ENCODE results near the gene BDKRB2.

Gene BDKRB2

GRCh38 chr14:96204151-96205058 lies at the start of gene BDKRB2:
TSS of gene BDKRB2 (plus strand) at chr14:96204839. CDS start at chr14:96237108, 32,269 bp downstream.
- peak; percentile 56 to 60 for DNase-seq

DNA sequence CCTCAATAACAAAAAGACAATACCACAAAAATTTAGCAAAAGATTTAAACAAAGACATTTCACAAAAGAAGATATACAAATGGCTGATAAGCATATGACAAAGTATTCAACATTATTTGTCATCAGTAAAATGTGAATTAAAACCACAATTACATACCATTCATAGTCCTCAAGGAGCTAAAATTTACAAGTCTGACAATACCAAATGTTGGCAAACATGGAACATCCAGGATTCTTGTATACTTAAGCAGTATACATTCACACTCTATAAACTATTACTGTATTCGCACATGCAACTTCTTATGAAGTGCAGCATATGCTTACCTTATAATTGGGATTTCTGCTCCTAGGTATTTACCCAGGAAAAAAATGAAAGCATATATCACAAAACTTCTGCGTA lies 49.7 kb upstream of the BDKRB2 start:
- no peak for DNase-seq

DNA sequence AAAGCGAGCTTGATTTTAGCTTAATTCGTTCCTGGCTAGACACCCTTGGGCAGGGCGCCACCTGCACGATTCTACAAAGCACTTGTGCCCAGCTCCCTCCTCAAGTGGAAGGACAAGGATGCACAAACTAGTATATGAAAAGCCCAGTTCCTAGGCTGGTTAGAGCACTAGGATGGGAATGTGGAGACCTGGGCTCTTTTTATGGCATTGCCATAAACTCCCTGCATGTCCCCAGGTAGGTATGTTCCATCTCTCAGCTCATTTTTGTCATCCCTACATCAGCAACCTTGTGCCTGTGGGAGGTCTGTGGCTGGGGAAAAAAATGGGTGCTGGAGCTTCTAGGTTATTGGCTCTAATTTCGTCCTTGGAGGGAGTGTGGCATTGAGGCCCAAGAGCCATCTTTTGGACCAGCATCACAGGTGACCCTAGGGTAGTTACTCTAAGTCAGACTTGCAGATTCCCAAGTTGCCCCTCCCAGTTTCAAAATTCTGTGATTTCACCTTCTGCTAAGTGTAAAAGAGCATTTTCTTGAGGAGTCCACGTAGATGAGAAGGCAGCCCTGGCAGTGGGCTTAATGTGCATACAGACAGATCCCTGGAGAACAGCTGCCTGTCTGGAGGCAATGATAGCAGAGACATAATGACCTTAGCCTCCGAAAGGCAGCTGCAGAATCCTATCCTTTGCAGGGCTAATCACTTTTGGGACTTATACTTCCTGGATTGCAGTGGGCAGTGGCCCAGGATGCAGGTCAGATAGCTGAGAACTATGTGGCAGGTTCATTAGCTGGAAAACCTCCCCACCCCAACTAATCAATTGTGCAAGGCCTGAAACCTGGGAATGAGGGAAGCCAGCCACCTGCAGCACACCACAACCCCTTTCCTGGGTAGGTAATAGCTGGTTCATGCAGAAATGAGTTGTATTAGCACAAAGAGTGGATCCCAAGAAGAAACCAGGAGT lies 47.6 kb upstream of the BDKRB2 start:
- DNase-seq, result no peak

- no peak for DNase-seq
Observed at GRCh38 chr14:96158735-96159134, 45.9 kb upstream of the BDKRB2 start.

GRCh38 chr14:96160076-96160912 lies 44.3 kb upstream of the BDKRB2 start:
- DNase-seq, result no peak

DNA sequence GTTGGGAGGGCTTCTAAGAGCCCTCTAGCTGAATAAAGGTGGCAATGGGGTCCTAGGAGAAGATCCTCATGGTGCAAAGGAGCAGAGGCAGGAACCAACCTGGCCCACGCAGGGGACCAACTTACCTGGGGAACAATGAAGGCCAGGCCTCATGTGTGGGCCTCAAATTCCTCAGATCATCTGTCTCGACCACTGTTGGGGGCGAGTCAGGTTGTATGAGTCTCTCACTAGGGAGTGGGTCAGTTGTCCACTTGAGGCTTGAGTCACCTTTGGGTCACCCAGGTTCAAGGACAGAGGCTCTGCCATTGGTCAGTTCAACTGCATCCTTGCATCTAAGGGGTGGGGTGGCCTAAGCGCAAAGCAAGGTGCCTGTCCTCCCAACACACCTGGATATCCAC lies 43.7 kb upstream of the BDKRB2 start:
- no peak for DNase-seq

- DNase-seq, result no peak
Observed at GRCh38 chr14:96161636-96162035, 43.0 kb upstream of the BDKRB2 start.

DNA sequence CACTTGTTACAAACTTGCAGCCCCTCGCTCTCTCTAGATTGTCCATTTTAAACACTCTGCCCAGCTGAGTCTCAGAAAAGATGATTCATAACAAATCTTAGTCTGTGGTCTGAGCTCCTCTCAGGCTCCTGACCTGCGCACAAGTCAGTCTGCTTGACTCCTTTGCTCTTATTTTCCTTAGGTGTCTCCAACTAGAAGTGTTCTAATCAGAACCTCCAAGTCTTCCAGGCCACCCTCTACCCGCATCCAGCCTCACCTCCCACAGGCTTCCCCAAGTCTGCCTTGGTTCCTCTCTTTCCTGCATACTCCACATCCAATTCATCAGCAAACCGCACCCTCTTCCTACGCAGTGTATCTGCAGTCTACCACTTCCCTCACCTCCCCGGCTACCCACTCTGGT lies 42.4 kb upstream of the BDKRB2 start:
- no peak for DNase-seq

GRCh38 chr14:96162741-96163140 lies 41.9 kb upstream of the BDKRB2 start:
- DNase-seq, result no peak

DNA sequence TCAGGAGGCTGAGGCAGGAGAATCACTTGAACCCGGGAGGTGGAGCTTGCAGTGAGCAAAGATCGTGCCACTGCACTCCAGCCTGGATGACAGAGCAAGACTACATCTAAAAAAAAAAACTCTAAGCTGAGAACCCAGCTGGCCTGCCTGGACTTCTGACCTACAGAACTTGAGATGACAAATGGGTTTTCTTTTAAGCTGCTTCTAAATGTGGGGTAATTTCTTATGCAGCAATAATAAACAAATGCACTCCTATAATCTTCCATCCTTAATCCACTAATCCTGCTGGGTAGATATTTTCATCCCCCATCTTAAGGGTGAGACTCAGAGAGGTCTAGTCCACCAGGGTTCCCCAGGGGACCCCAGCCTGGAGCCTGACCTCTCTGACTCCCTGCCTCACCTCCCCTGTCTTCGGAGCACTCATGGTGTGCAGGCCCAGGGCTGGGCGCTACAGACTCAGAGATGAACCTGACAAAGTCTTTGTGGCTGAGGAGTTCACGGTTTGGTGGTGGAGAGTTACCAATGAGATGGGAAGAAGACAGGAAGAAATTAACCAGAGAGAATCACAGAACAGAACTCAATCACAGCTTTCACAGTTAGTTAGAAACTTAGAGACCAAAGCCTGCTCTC lies 39.7 kb upstream of the BDKRB2 start:
- no peak for DNase-seq

DNA sequence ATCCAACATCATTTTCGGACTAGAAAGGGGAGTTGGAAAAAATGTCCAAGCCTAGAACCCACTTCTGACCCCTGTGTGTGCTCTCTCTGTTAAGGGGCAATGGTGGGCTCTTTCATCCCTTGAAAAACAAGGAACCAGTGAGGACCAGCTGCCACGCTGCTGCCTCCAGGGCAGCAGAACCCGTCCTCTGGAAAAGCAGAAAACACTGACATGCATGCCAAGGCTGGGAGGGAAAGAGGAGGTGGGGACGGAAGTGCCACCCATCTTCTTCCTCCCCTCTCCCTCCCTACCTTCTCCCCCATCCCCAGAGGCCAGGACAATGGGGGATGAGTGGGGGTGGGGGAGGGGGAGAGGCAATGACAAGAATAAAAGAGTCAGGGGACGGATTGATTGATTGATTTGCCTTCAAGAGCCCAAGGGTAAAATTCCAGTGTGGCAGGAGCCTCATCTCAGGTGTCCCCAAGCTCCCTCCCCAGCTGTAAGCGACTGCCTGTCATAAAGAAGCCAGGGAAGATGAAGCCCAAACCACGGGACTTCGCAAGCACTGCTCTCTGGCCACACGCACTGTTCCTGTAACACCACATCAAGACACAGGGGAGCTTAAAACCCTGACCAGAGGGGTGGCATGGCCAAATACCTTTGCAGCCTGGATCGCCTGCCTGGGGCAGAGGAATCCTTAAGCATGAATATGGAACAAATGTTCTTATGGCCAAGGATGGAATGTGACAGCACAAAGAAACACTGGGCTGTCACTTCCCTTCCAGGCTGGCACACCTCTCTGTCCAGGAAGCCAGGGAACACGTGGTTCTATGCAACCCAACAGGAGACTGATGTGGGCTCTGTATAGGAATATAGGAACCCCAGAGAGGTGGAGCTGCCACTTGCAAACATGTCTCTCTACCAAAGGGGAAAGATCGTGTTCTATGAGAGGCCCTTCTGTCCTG lies 38.9 kb upstream of the BDKRB2 start:
- DNase-seq, result no peak

DNA sequence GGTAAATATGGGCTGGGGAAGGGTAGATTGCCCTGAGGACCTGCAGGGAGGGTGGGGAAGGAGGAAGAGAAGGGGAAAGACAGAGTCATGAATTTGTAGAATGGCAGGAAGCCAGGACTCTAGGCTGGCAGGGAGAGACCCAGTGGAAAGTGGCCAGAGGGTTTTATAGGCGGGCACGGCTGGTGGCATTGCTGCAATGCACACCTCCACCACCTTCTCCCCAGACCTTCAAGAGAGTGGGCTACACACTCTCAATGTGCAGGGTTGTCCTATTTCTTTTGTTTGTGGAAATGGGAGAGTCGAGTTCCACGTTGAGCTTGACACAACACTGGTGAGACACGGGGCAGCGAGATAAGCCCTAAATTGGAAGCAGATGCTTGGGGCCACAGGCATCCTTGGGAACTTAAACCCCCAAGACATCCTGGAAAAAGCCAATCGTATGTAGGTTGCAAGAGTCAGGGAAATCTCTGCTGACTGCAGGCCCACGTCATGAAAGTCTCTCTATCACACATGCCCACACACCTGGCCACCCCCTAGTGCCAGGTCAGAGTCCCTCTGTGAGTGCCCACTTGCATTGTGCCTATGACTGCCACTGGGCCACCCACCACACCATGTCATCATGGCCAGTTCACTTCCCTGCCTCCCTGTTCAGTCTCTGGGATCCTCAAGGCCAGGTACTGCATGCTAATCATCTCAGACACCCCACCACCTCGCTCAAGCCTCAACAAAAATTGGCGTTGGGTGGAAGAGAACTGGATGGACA lies 38.0 kb upstream of the BDKRB2 start:
- DNase-seq, result no peak

- no peak for DNase-seq
Observed at GRCh38 chr14:96167224-96168148, 37.2 kb upstream of the BDKRB2 start.

GRCh38 chr14:96168581-96168980 lies 36.1 kb upstream of the BDKRB2 start:
- no peak for DNase-seq

DNA sequence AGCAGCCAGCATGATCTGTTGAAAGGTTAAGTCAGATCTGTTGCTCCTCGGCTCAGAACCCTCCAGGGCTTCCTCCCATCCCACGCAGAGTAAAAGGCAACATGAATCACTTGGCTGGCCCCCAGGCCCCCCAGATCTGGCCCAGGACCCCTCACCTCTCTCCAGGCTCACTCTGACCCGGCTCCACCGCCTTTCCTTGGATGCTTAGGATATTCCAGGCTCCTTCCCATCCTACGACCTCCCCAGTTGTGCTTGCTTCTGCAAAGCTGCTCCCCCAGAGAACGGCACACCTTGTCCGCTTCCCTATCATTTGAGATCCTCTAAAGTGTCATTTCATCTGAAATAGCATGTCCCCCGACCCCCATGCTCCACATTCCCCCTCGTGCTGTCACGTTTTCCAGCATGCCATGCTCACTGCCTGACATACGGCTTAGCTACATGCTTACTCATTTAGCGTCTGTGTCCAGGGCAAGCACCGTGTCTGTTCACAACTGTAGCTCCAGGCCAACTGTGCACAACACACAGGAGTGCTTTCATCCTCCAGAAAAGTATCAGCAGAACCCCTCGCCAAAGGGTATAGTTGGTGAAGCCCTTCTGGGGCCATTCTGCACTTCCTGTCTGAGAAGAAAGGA lies 33.6 kb upstream of the BDKRB2 start:
- DNase-seq, result no peak

DNA sequence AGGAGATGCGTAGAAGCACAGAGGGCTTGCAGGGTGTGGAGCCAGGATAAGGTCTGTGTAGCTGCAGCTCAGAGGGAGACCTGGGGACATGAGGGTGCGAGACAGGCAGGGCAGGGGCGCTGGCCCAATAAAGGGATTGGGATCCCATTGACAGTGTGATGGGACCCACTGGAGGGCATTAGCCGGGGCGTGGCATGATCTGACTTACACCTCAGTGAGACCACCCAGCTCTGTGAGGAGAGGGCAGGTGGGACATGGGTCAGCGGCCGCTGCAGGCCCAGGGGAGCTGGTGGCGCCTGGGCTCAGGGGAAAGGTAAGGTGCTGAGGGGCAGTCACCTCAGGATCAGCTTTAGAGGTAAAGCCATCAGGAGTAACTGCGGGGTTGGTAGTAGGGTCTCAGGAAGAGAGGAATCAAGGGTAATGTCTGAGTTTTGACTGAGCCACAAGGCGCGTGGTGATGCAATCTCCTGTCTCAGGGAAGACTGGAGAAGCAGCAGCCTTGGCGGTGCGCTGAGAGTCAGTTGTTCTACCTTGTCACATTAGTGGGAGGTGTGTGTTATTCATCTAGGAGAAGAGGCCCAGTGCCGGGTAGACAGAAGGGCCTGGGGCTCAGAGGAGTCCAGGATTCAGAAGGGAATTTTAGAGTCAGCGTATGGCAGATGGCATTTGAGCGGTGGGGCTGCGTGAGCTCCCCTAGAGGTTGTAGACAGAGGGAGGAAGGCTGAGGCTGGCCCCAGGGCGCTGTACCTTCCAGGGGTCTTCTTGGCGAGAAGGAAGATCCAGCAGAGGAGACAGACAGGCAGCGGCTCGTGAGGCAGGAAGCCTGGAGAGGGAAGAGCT lies 30.8 kb upstream of the BDKRB2 start:
- no peak for DNase-seq

GRCh38 chr14:96176275-96176674 lies 28.4 kb upstream of the BDKRB2 start:
- no peak for DNase-seq

DNA sequence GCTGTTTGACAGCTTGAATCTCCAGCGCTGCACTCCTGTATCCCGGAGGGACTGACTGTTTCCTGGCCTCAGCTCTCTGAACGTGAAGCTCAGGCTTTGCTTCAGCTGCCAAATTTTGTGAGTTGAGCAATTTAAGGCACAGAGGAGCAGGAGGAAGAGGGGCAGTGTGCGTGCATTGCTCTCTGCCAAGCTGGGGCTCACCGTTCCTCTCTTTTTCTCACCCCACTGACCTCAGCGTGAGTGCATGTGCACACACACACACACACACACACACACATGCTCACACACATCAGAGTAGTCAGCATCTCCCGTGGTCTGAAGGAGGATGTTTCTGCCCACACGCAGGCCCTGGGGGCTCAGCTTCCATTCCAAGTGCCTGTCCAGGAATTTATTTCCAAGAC lies 27.8 kb upstream of the BDKRB2 start:
- DNase-seq, result no peak
